GM23338 (cell line): Measurements from ENCODE around the gene CDC42BPB. TPM values are rescaled to one million over a fixed set of nuclear protein-coding genes. Genes with fewer than 3 reads are reported as not detected.

Source experiments
- ATAC-seq: fragments of 200-7000 bp; cut with Tn5 transposase; 3 replicates; pipeline ENCODE4 v1.9.1; 2020
- DNase-seq: peaks from one replicate; pipeline ENCODE4 v3.0.0-alpha.2; 2015; ENCODE audit warnings: low spot score
- H2AFZ ChIP-seq: fragments of 200-600 bp; sonication (generic); 2 replicates; pipeline ENCODE4 v1.8.0; 2016; ENCODE audit warnings: antibody characterized with exemption, mild to moderate bottlenecking, moderate library complexity
- H3F3A ChIP-seq: fragments of 200-600 bp; sonication (generic); replicated peaks from 2 replicates; pipeline ENCODE4 v1.8.0; 2017; ENCODE audit warnings: antibody characterized with exemption, mixed run types, low read depth
- H3K27ac ChIP-seq: fragments of 200-600 bp; sonication (generic); 2 replicates; pipeline ENCODE4 v1.6.1; 2016; ENCODE audit warnings: low read depth
- H3K27me3 ChIP-seq: fragments of 200-600 bp; sonication (generic); 2 replicates; pipeline ENCODE4 v1.8.0; 2016; ENCODE audit warnings: mild to moderate bottlenecking, mixed run types, moderate library complexity; ENCODE audit not compliant: insufficient read depth
- H3K36me3 ChIP-seq: fragments of 200-600 bp; sonication (generic); 2 replicates; pipeline ENCODE4 v1.8.0; 2016; ENCODE audit warnings: mild to moderate bottlenecking; ENCODE audit not compliant: insufficient read depth
- H3K4me1 ChIP-seq: fragments of 200-600 bp; sonication (generic); 2 replicates; pipeline ENCODE4 v1.8.0; 2016; ENCODE audit warnings: mild to moderate bottlenecking, moderate library complexity; ENCODE audit not compliant: insufficient read depth
- H3K4me2 ChIP-seq: fragments of 200-600 bp; sonication (generic); 2 replicates; pipeline ENCODE4 v1.7.1; 2017; ENCODE audit warnings: mixed run types
- H3K4me3 ChIP-seq: fragments of 200-600 bp; sonication (generic); 2 replicates; pipeline ENCODE4 v1.6.1; 2016; ENCODE audit warnings: mixed run types
- H3K79me2 ChIP-seq: fragments of 200-600 bp; sonication (generic); replicated peaks from 2 replicates; pipeline ENCODE4 v1.8.0; 2017; ENCODE audit warnings: mild to moderate bottlenecking; ENCODE audit not compliant: insufficient read depth
- H3K9me2 ChIP-seq: fragments of 200-600 bp; sonication (generic); 2 replicates; pipeline ENCODE4 v1.8.0; 2017; ENCODE audit not compliant: insufficient read depth
- H4K20me1 ChIP-seq: fragments of 200-600 bp; sonication (generic); replicated peaks from 2 replicates; pipeline ENCODE4 v1.8.0; 2017; ENCODE audit warnings: mild to moderate bottlenecking; ENCODE audit not compliant: insufficient read depth
- H3K27ac Mint-ChIP-seq: 2 replicates; pipeline ENCODE4 v1.8.0; 2020; ENCODE audit warnings: inconsistent platforms, mild to moderate bottlenecking, moderate library complexity, mixed read lengths
- H3K27me3 Mint-ChIP-seq: 3 replicates; pipeline ENCODE4 v1.8.0; 2022; ENCODE audit warnings: low read depth, mild to moderate bottlenecking, moderate library complexity, mixed read lengths, inconsistent platforms; ENCODE audit not compliant: insufficient read depth, poor library complexity
- H3K36me3 Mint-ChIP-seq: 3 replicates; pipeline ENCODE4 v1.8.0; 2021; ENCODE audit warnings: low read depth, mild to moderate bottlenecking, inconsistent platforms, moderate library complexity, mixed read lengths
- H3K4me1 Mint-ChIP-seq: 3 replicates; pipeline ENCODE4 v1.8.0; 2020; ENCODE audit warnings: mild to moderate bottlenecking, inconsistent platforms, mixed read lengths
- H3K4me3 Mint-ChIP-seq: 3 replicates; pipeline ENCODE4 v1.8.0; 2021; ENCODE audit warnings: moderate library complexity, mild to moderate bottlenecking, inconsistent platforms, mixed read lengths
- H3K9me3 Mint-ChIP-seq: 3 replicates; pipeline ENCODE4 v1.8.0; 2020; ENCODE audit warnings: moderate library complexity, mild to moderate bottlenecking, inconsistent platforms, mixed read lengths
- CTCF ChIP-seq, 2 experiments: fragments of 200-600 bp in 1 of 2; sonication (generic) in 1 of 2; conservative IDR thresholded peaks; 2 replicates each; pipeline versions ENCODE4 v1.5.1 to v1.6.1; 2016 to 2017; ENCODE audit warnings: antibody characterized with exemption in 2 of 2, low read depth in 2 of 2, mild to moderate bottlenecking in 2 of 2, moderate library complexity in 1 of 2
- ETS1 ChIP-seq: IDR thresholded peaks from 2 replicates; pipeline ENCODE4 v1.6.1; 2016; ENCODE audit warnings: antibody characterized with exemption
- EZH2 ChIP-seq: fragments of 200-600 bp; sonication (generic); IDR thresholded peaks from one replicate; pipeline ENCODE4 v1.8.0; 2017; ENCODE audit warnings: antibody characterized with exemption, mild to moderate bottlenecking, low read depth; ENCODE audit not compliant: unreplicated experiment
- EZH2phosphoT487 ChIP-seq: fragments of 200-600 bp; sonication (generic); IDR thresholded peaks from one replicate; pipeline ENCODE4 v1.8.1; 2018; ENCODE audit warnings: antibody characterized with exemption; ENCODE audit not compliant: unreplicated experiment
- NANOG ChIP-seq: IDR thresholded peaks from 2 replicates; pipeline ENCODE4 v1.6.1; 2016; ENCODE audit warnings: antibody characterized with exemption, borderline replicate concordance
- POLR2AphosphoS5 ChIP-seq: IDR thresholded peaks from 2 replicates; pipeline ENCODE4 v1.6.1; 2016; ENCODE audit warnings: antibody characterized with exemption, low read depth
- REST ChIP-seq: IDR thresholded peaks from one replicate; pipeline ENCODE4 v1.6.1; 2018; ENCODE audit warnings: antibody characterized with exemption; ENCODE audit not compliant: unreplicated experiment
- STAT1 ChIP-seq: IDR thresholded peaks from one replicate; pipeline ENCODE4 v1.6.1; 2016; ENCODE audit warnings: antibody characterized with exemption; ENCODE audit not compliant: unreplicated experiment
- ZNF331 ChIP-seq: fragments of 250-450 bp; sonication (Bioruptor Pico); IDR thresholded peaks from 2 replicates; pipeline ENCODE4 v1.5.0; 2020; ENCODE audit warnings: low read depth, mild to moderate bottlenecking, moderate library complexity
- polyA plus RNA-seq: library from polyadenylated mRNA; unstranded; fragments of >200 nt; fragmentation: Nextera tagmentation; extraction: Ambion mirVana; gene quantifications from 2 replicates; pipeline ENCODE4 v1.2.1, GENCODE V29; 2016
- total RNA-seq: library from RNA; depleted of rRNA; stranded (reverse); fragments of >200 nt; shearing (Covaris generic); gene quantifications from 2 replicates; pipeline ENCODE4 v1.2.3, GENCODE V29; 2014

The CDC42BPB gene
- total and polyA plus RNA-seq, 2 experiments from 2014 or later, result 12.3 to 127 TPM

GRCh38 chr14:102909911-102910310 is 147.4 kb downstream of the CDC42BPB start (continued):
- TF ChIP-seq REST, result no peak
- no peak for TF ChIP-seq POLR2AphosphoS5
- no peak for TF ChIP-seq CTCF (conservative IDR thresholded peaks at IDR 0.05; ENCODE audit: low read depth in 2 of 2)
- no peak for TF ChIP-seq EZH2
- no peak for TF ChIP-seq ZNF331 (CRISPR knock-in tag)

GRCh38 chr14:102909462-102909861 is 147.9 kb downstream of the CDC42BPB start:
- Histone ChIP-seq H3K36me3 (no peaks in the 10 kb centered on the region), H4K20me1 (no peaks in the 10 kb centered on the region), H3F3A (0 out of 2 replicates have a peak, but pooled peaks cover 7% of the 10 kb centered on the region), H3K27me3 (no peaks in the 10 kb centered on the region), H3K9me2 (no peaks in the 10 kb centered on the region), H2AFZ (no peak overlapping the region), H3K4me1 (no peaks in the 10 kb centered on the region), H3K4me3 (no peak overlapping the region), H3K79me2 (no peaks in the 10 kb centered on the region), H3K27ac (no peak overlapping the region), H3K4me2 (no peak overlapping the region)
- Mint-ChIP-seq H3K9me3 (peaks cover 21% of the 10 kb centered on the region), H3K36me3 (peaks cover 32% of the 10 kb centered on the region), H3K4me1 (no peaks in the 10 kb centered on the region), H3K27ac (no peak overlapping the region), H3K4me3 (no peak overlapping the region), H3K27me3 (peaks cover 2% of the 10 kb centered on the region)
- peak; percentile 20; the same call in 2 of the 3 replicates for ATAC-seq
- DNase-seq, result no peak
- TF ChIP-seq ETS1, result no peak
- no peak for TF ChIP-seq NANOG
- TF ChIP-seq STAT1, result no peak
- TF ChIP-seq EZH2phosphoT487, result no peak
